IPS-18c (cell line): ENCODE results near the gene MIOS.
"Not testable (repeated sequence)": the region's sequence is repeated elsewhere in the genome, so short reads cannot be mapped to it uniquely, and the experiment has no call there.

Experiments used
- H3K4me3 ChIP-seq: 2 replicates; pipeline ENCODE4 v1.7.0; 2013; ENCODE audit warnings: low read depth, mild to moderate bottlenecking, low read length, moderate library complexity; ENCODE audit not compliant: insufficient read depth
- H3K9me3 ChIP-seq: one replicate; pipeline ENCODE4 v1.6.1; 2013; ENCODE audit warnings: mild to moderate bottlenecking, low read length, moderate library complexity; ENCODE audit not compliant: control insufficient read depth, insufficient read depth

The MIOS gene

DNA sequence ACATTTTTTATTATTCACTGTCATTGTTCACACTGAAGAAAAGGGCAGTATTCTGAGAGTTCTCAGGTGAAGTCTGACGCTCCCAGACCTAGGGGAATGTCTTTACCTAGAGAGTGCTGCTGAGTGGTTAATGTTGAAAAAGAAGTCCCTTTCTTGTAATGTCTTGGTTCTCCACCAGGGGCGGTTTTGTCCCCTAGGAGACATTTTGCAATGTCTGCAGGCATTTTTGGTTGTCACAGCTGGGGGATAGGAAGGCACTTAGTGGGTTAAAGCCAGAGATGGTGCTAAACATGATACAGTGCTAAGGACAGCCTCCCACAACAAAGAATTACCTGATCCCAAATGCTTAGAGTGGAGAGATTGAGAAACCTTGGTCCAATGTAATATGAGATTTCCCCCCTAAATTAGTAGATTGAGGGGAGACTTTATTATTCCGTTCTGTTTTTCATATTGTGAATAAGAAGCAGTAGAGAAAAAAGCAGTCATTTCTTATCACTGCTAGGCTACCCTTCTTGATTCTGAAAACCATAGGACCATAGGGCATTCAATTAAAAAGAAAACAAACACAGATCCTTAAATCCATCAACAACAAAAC lies 87.0 kb downstream of the MIOS start:
- no peaks in the 10 kb centered on the region for H3K9me3 ChIP-seq
- no peak overlapping the region for H3K4me3 ChIP-seq

DNA sequence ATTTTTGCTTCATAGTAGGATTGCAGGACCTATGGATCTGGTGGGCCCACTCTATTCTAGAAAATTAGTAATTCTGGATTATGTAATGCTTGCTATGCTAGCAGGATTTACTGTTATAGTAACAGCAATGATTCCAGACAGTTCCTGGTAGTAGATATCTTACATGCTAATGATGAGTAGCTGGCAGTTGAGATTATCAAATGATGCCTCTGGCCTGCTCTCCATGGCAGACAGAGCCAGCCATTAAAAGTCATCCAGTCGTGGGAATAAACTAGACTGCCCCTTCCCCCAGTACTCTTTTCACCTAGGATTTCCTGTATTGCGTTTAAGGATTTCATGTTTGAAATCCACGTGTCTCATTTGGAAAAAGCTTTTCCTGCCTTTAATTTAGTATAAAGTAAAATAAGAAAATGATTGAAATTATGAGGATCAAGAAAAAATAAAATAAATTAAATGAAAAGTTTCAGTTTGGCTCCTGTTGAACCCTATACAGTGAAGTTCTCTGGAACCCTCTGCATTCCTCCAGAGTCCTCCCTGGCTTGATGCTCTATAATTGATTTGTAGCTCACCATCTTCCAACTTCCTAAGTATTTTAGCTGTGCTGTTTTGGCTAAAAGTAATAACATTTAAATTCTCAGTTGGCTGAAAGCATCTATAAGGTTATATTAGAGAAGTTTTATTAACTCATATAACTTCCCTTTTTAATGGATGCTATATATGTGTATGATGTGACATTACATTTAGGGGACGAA lies 88.5 kb downstream of the MIOS start:
- Histone ChIP-seq H3K4me3 (no peak overlapping the region), H3K9me3 (no peaks in the 10 kb centered on the region)

DNA sequence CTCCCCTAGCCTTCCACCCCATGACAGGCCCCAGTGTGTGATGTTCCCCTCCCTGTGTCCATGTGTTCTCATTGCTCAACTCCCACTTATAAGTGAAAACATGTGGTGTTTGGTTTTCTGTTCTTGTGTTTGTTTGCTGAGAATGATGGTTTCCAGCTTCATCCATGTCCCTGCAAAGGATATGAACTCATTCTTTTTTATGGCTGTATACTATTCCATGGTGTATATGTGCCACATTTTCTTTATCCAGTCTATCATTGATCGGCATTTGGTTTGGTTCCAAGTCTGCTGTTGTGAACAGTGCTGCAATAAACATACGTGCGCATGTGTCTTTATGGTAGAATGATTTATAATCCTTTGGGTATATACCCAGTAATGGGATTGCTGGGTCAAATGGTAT lies 89.8 kb downstream of the MIOS start:
- H3K4me3 ChIP-seq, H3K9me3 ChIP-seq: not testable (repeated sequence)
